ENCODE results near the gene DBH.

The DBH gene

DNA sequence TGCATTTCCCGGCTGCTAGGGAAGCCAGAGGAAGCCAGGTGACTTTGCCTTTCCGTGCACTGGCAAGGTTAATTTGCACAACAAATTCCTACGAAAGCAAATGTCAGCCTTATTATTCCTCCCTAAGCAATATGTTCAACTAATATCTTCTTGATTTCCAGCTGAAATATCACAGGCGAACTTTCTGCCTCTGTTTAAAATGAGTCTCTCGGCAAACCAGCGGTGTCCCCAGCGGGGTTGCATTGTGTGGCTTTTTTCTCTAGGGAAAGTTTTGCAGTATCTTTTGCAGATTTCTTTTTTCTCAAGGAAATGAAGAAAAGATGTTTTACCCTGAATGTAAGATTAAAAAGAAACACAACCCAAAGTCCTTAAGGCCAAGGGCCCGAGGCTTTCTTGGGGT is 1.9 kb downstream of the DBH start:
- H3K4me3 ChIP-seq (ENCODE audit: low read depth, low read length) = no peak overlapping the region
- TF ChIP-seq, protein P1, sequence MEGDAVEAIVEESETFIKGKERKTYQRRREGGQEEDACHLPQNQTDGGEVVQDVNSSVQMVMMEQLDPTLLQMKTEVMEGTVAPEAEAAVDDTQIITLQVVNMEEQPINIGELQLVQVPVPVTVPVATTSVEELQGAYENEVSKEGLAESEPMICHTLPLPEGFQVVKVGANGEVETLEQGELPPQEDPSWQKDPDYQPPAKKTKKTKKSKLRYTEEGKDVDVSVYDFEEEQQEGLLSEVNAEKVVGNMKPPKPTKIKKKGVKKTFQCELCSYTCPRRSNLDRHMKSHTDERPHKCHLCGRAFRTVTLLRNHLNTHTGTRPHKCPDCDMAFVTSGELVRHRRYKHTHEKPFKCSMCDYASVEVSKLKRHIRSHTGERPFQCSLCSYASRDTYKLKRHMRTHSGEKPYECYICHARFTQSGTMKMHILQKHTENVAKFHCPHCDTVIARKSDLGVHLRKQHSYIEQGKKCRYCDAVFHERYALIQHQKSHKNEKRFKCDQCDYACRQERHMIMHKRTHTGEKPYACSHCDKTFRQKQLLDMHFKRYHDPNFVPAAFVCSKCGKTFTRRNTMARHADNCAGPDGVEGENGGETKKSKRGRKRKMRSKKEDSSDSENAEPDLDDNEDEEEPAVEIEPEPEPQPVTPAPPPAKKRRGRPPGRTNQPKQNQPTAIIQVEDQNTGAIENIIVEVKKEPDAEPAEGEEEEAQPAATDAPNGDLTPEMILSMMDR (IDR thresholded peaks at IDR 0.05; ENCODE audit: borderline replicate concordance, insufficient read depth, low read depth, low read length) = no peak

DNA sequence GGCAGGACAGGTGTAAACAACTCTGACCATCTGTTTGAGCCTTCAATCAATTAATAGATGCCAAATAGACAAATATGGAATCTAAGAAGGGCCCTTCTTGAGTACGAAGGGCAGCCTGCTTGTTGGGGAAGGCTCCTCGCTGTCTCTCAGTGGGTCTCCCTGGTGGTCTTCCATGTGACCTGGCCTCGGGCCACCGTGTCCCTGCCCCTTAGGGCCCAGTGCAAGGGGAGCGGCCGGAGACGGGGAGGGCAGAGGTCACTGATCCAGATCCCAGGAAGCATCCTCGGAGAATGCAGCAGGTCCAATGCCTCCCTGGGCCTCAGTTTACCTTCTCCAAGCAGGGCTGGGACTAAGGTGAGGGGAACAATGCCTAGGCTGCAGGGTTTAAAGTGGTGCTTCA is 2.5 kb downstream of the DBH start:
- H3K4me3 ChIP-seq (ENCODE audit: low read depth, low read length) = no peak overlapping the region
- TF ChIP-seq, protein P1 (IDR thresholded peaks at IDR 0.05; ENCODE audit: borderline replicate concordance, insufficient read depth, low read depth, low read length) = no peak

DNA sequence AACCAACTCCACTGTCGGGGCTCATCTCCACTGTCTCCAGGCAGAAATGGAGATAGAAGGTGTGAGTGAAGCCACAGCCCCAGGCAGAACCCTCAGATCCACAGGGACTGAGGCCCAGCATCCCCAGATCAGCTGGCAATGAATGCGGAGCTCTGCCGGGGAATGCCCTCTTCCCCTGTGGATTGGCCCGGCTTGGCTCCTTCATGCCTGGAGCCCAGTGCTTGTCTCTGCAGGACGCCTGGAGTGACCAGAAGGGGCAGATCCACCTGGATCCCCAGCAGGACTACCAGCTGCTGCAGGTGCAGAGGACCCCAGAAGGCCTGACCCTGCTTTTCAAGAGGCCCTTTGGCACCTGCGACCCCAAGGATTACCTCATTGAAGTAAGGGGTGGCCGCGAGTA is 3.5 kb downstream of the DBH start:
- TF ChIP-seq, protein P1 (IDR thresholded peaks at IDR 0.05; ENCODE audit: borderline replicate concordance, insufficient read depth, low read depth, low read length) = no peak
- H3K4me3 ChIP-seq (ENCODE audit: low read depth, low read length) = no peak overlapping the region

DNA sequence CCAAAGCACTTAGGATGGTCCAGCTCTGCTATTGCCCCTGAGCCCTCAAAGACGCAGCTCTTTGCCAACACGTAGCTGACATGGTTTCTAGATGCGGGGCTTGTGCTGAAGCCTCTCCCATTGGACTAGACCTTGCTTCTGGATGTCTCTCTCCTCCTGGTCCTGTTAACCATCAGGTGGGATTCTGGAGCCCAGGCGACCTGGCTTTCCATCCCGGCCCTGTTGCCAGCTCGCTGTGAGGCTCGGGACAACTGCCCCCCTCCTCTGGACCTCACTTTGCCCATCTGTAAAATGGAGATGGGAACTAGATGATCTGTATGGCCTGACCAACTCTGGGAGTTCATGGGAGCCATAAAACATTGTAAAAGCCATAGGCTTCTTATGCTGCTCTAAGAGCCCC is 4.0 kb downstream of the DBH start:
- TF ChIP-seq, protein P1 (IDR thresholded peaks at IDR 0.05; ENCODE audit: borderline replicate concordance, insufficient read depth, low read depth, low read length) = no peak
- no peak overlapping the region for H3K4me3 ChIP-seq (ENCODE audit: low read depth, low read length)

DNA sequence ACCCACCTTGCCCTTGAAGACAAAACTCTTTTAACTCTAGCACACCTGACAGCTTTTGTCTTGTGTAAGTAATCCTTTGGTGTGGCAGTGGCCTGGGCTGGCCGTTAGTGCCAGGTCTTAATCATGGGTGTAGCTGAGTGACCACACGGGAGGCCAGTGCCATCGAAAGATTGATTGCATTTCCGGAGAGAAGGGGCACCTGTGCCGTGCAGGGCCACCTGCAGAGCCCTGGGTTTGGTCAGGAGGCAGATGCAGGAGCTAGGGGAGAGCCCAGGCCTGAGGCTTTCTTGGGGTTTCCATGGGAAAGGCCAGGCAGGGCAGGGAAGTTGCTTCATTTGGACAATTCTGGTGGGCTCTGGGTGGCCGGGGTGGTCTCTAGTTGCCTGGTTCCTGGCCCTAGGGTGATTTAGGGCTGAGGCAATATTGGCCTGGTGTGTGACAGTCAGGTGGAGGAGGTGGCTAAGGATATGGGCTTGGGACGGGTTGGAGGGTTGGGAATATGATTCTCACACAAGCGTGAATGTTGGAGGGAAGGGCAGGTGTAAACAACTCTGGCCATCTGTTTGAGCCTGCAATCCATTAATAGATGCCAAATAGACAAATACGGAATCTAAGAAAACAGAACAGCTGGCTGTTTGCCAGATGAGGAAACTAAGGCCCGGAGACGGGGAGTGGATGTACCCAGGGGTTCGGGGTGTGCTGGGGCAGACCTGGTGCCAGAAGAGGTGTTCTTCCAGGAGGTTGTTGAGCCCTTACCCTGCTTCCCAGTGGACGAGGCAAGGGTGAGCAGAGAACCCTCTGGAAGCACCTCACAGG is 4.6 kb downstream of the DBH start:
- no peak overlapping the region for H3K4me3 ChIP-seq (ENCODE audit: low read depth, low read length)
- TF ChIP-seq, protein P1 (IDR thresholded peaks at IDR 0.05; ENCODE audit: borderline replicate concordance, insufficient read depth, low read depth, low read length) = no peak

DNA sequence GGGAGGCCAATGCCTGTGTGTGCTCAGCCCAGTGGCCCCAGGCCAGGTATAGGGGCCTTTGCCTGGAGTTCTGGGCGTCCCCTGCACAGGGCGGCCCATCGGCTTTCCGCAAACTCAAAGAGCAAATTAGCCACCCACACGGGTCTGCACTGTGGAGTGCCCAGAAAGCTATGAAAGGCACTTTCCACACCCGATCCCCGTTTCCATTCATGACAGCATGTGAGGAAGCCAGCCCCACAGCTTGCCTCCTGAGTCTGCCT is 5.2 kb downstream of the DBH start:
- TF ChIP-seq, protein P1 (IDR thresholded peaks at IDR 0.05; ENCODE audit: borderline replicate concordance, insufficient read depth, low read depth, low read length) = no peak
- H3K4me3 ChIP-seq (ENCODE audit: low read depth, low read length) = no peak overlapping the region

DNA sequence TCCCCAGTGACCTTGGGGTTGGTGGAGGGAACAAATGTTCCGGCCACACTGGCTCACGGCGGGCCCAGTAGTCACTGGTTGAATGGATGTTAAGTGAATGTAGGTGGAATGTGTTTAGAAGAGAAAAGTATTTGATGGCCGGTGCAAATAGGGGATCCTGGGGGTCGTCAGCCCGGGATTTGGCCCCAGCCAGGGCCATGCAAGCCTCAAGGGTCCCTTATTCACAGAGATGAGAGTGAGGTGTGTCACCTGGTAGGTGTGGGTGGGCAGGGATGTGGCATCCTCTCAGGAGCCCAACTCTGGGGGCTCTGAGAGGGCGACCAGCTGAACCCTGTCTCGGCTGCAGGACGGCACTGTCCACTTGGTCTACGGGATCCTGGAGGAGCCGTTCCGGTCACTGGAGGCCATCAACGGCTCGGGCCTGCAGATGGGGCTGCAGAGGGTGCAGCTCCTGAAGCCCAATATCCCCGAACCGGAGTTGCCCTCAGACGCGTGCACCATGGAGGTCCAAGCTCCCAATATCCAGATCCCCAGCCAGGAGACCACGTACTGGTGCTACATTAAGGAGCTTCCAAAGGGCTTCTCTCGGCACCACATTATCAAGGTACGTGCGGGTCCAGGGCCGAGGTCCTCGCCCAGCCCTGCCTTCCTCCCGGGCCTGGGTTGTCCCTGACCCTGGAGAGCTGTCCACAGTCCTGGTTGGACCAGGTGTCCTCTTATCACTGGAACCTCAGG is 5.9 kb downstream of the DBH start:
- H3K4me3 ChIP-seq (ENCODE audit: low read depth, low read length) = no peak overlapping the region
- TF ChIP-seq, protein P1 (IDR thresholded peaks at IDR 0.05; ENCODE audit: borderline replicate concordance, insufficient read depth, low read depth, low read length) = no peak
